GM19324 (cell line): ENCODE results near the gene MAPRE2.
"Not testable (repeated sequence)": the region's sequence is repeated elsewhere in the genome, so short reads cannot be mapped to it uniquely, and the experiment has no call there.

Experiments used
- ATAC-seq: cut with Tn5 transposase; IDR thresholded peaks from one replicate; pipeline ENCODE4 v1.9.1; 2021; ENCODE audit warnings: mild to moderate bottlenecking, moderate library complexity; ENCODE audit not compliant: unreplicated experiment, low FRiP score

The MAPRE2 gene

GRCh38 chr18:35141567-35142274 is 100.5 kb downstream of the MAPRE2 start:
- peak; percentile 48 for ATAC-seq

DNA sequence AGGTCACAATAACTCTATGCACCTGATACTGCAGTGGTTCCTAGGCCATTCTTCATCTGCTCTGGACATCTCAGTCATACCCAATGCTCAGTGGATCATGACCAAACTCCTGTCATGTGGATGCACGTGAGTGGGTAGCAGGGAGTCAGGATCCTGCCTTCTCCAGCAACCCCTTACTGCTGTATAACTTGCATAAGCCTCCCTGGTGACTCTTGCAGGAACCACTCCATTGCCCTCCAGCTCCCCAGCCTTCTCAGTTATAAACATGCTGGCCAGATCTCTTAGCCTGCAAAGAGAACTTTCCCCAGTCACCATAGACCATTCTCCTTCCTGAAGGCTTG is 101.0 kb downstream of the MAPRE2 start:
- ATAC-seq = peak; percentile 9

DNA sequence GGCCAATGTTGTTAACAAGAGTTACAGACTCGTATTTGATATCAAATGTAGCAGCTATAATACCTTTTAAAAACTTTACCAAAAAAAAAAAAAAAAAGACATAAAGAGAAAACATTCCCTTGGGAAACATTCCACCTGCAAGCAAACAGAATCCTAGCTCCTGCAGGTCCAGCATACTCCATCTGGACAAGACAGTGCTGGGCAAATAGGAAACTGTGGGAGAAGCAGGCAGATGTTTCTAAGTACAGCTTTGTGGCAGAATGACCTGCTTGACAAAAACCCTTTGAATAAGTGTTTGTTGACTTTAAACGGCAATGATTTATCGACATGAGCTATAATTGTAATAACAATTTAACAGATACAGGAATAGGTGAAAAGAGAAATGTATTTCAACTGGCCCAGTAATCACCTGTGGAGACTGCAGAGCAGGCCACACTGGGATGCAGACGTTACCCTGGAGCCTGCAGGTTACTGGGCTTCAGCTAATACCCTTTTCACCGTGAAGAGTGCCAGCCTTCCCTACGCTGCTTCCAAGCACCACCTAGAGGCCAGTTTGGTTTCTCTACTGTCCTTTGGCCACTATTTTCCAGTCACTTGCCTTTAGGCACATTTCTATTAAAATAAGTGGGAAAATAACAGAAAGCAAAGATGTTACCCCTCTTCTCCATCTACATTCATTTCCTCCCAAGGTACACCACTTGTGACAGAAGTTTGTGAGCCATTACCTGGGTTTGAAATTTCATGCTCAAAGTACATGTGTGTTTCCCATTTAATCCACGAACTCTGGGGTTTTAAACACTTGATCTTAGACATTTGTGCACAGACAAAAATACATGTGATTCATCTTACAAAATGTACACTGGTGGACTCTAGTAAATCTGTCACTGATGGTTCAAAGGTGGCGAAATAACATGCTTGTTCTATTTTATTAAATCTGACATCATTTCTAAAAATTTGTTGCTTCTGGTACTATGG is 102.7 kb downstream of the MAPRE2 start:
- no peak for ATAC-seq

DNA sequence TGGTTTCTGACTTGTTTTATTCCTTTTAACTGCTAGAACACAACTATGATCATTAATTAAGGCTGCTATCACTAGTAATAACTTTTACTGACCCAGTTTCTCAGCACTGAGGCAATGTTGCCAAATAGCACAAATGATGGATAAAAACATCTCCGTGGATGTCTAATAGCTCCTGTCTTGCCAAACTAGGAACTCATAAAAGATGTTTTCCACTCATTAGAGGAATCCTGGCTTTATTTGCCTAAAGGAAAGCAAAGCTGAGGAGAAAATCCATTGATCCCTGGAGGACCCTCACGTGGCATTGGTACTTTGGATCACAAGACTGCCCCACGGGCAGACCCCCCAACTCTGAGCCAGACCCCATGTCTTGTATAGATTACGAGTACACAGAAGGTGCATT is 103.5 kb downstream of the MAPRE2 start:
- no peak for ATAC-seq

- not testable (repeated sequence) for ATAC-seq
These were observed 109.0 kb downstream of the MAPRE2 start for GRCh38 chr18:35150195-35150594.

- ATAC-seq = no peak
These were observed 112.5 kb downstream of the MAPRE2 start for GRCh38 chr18:35153609-35154272.

- ATAC-seq = no peak
These were observed 114.3 kb downstream of the MAPRE2 start for GRCh38 chr18:35155398-35156117.

GRCh38 chr18:35157181-35157580 is 116.0 kb downstream of the MAPRE2 start:
- no peak for ATAC-seq

GRCh38 chr18:35158728-35159450 is 117.7 kb downstream of the MAPRE2 start:
- no peak for ATAC-seq

DNA sequence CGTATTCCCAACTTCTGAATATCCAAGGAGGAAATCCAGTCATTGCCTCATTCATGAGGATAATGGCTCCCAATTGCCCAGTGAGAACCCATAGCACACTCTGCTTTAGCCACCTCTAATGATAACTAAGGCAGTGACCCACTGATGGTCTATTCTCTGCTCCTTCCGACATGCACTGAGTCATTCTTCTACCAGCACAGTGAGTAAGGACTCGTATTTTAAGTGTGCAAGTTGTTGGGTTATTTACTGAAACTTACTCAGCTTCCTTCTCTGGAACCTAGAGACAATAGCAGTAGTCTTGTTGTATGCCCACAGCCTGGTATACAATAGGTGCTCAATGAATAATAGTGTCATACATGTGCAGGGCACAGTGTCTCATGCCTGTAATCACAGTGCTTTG is 118.6 kb downstream of the MAPRE2 start:
- ATAC-seq = no peak

GRCh38 chr18:35161485-35161884 is 120.3 kb downstream of the MAPRE2 start:
- no peak for ATAC-seq

GRCh38 chr18:35161934-35162333 is 120.7 kb downstream of the MAPRE2 start:
- ATAC-seq = no peak

DNA sequence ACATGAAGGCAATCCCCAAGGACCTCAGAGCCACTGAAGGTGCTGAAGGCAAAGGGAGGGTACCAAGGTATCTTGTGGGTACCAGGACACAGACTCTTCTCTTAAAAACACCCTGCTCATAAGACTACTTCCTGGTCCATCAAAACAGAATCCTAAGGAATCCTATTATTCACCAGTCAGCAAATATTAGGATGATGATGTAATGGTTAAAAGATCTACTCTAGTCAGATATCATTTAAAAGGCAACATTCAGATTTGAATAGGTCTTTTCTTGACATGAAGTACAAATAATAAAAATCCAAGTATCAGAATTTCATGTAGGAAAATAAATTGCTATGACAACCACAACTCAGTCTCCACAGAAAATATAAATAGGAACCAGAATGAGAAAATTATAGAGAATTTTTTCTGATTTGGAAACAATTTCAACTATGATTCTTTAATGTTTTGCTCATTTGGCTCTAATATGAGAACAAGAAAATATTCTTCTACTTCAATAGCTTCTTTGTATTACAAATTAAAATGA is 121.9 kb downstream of the MAPRE2 start:
- no peak for ATAC-seq

GRCh38 chr18:35163721-35164120 is 122.5 kb downstream of the MAPRE2 start:
- ATAC-seq = no peak

DNA sequence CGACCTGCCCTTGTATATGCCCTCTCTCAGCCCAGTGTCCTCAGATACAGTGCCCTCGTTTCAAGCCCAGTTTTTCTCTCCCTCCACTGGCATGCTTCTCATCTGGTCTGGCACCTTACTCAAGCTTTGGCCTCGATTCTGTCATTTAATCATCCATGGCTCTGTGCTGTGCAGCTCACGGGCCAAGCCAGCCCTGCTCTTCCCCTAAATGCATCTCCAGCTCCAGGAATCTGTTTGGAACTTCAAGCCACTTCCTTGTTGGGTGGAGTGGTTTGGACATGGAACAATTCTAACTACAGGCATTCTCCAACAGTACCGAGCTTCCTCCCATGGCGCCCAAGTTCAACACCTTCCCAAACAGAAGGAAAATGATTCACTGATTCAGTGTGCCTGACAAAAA is 122.9 kb downstream of the MAPRE2 start:
- no peak for ATAC-seq

DNA sequence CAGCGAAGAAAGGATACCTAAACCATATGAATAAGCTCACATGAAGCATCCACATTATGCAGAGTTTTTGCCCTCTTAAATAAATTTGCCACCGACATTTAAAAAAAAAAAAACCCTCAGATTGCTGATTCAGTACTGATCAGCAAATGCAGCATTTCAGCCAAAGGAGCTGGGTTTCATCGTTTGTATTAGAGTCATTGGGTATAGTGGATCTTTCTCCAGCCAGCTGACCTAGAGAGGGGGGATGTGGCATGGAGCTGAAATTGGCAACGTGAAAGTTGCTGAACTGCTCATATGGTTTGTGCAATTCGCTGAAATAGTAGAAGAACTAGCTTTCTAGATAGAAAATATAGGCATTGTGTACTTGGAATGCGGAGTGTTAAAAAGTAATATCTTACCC is 126.1 kb downstream of the MAPRE2 start:
- no peak for ATAC-seq

GRCh38 chr18:35167857-35168256 is 126.6 kb downstream of the MAPRE2 start:
- no peak for ATAC-seq

- ATAC-seq = not testable (repeated sequence)
These were observed 129.1 kb downstream of the MAPRE2 start for GRCh38 chr18:35170323-35170722.

DNA sequence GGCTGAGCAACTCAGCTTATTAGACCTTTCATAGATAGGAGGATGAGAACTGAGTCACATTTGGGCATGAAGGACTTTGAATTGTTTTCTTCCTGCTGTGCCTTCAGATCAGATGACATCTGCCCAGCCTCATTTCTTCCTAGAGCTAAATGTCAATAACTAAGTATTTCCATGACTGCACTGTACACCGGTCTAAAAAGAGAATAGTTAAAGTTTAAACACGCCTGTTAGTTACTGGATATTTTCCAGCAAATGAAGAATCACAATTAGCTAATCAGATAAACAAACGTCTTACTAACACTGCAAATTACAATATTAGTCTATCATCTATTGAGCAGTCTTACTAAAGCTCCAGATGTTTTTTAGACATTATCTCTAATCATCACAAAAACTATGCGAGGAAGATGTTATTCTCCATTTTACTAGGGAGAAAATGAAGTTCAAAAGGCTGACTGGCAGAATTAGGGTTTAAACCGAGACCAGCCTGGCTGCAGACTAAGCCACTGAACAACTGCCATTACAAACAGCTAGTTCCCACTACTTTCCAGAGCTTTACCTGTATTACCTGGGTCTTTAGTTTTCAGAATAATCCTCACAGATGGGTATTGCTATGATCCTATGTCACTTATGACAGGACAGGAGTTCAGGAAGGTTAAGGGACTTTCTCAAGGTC is 130.2 kb downstream of the MAPRE2 start:
- no peak for ATAC-seq
